Jurkat, Clone E6-1 (cell line): ENCODE data around the gene DEFB112. TPM values are rescaled to one million over a fixed set of nuclear protein-coding genes. Genes with fewer than 3 reads are reported as not detected.
A peak's percentile ranks its signal among the peaks of the same experiment; 100 is the strongest.

ENCODE experiments used
- DNase-seq: peaks from one replicate; pipeline ENCODE4 v3.0.0-alpha.2; 2011; ENCODE audit warnings: low read depth, low spot score
- H3K4me3 ChIP-seq: 2 replicates; pipeline ENCODE4 v1.5.1; 2011; ENCODE audit warnings: mild to moderate bottlenecking, low read length, control low read depth, moderate library complexity
- polyA plus RNA-seq: library from polyadenylated mRNA; unstranded; fragments of >200 nt; gene quantifications from one replicate; pipeline ENCODE4 v1.2.1, GENCODE V29; 2012; ENCODE audit warnings: missing spikeins; ENCODE audit not compliant: insufficient read length, insufficient read depth

The DEFB112 gene, protein sequence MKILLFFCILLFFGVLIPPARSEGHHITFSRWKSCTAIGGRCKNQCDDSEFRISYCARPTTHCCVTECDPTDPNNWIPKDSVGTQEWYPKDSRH
- not detected for polyA plus RNA-seq

DNA sequence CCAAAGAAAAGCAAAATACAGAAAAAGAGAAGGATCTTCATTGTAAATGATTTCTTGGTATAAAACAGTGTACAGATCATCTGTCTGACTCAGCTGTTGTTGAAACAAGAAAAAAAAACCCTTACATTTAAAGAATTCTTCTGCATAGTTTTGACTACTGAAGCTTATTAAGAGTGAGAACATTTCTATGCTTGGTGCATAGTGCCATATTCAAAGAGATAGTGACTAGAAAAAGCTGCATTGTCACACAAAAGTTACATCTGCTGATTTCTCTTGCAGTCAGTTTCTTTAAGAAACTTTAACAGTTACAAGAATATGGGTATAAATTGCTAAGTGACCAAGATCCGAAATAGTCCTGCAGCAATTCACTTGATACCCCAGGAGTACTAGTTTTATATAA is at the start of gene DEFB112:
Gene DEFB112 (minus strand): TSS at position 101 of the 400 bp plus-strand sequence. CDS start 60 bp downstream, at position 41.
- no peak within 1 kb of the TSS for H3K4me3 ChIP-seq
- no peak for DNase-seq

DNA sequence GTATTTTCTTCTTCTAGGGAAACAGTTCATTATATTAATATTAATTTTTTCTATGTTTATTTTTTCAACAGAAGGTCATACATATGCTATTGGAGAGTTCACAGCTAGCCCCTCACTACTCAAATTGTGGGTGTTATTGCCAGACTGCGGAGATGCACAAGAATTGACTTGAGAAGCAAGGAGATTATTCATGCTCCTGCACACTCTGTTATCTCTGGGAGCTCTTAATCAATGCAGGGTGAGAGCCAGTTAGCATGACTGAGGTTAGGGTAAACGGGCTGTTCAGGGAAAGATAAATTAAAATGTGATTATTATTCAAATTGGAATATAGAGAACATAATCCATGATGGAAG is 48.9 kb upstream of the DEFB112 start:
- H3K4me3 ChIP-seq, result no peak overlapping the region
- no peak for DNase-seq

DNA sequence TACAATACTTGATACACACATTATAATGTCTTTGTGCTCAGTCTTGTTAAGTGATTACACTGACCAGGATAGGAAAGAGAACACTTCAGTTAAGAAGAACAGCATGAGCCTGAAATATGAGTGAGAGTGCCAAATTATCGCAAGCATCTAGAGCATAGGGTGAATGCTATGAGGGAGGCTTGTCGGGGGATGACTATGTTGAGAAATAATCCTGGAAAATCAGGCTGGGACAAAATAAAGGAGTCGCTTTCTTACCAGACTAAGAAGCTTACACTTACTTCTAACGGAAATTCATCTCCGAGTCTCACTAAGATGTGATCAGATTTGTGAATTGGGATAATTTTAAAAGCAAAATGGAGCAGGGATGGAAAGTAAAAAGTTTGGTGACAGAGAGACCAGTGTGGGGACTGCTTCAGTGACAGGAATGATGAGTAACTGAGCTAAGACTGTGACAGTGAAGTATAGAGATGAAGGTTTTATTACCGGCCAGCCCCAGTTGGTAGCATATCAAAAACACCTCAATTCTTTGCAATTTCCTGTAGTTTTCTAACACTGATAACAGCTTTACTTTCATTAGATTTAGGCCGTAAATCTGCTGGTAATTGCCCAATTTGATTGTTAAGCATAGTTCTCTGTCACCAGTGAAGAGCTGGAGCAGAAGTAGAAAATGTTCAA is 48.4 kb upstream of the DEFB112 start:
- DNase-seq, result no peak
- H3K4me3 ChIP-seq, result no peak overlapping the region

DNA sequence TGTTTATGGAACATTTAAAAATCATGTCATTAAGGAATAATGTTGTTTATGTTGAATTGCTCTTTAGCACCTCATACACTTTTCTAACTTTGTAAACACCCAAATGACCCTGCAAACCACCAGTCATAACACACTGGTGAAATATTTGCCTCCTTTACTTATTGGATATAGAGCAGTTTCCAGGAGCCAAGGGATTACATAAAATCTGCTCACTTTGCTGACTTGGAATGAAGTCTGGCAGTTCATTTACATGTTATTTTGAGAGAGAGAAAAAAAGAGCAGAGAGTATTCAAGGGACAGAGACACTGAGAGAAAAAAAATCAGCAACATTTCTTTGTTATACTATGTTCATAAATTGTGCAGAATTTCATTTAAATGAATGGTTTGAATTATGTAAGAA is 46.6 kb upstream of the DEFB112 start:
- no peak for DNase-seq
- no peak overlapping the region for H3K4me3 ChIP-seq

DNA sequence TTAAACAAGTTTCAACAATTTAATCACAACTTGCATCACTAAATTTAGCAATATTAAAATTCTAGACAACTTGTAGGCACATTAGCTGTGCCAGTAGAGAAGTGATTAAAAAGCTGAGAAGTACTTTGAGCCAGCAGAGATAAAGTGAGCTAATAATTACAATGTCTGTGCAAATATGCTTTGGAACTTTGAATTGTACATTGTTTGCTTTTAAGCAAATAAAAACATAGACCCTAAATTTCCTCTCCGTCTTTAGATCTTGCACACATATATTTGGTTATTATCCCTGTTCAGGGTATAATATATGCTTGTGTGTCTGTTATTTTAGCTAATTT is 44.2 kb upstream of the DEFB112 start:
- H3K4me3 ChIP-seq, result no peak overlapping the region
- DNase-seq, result no peak

DNA sequence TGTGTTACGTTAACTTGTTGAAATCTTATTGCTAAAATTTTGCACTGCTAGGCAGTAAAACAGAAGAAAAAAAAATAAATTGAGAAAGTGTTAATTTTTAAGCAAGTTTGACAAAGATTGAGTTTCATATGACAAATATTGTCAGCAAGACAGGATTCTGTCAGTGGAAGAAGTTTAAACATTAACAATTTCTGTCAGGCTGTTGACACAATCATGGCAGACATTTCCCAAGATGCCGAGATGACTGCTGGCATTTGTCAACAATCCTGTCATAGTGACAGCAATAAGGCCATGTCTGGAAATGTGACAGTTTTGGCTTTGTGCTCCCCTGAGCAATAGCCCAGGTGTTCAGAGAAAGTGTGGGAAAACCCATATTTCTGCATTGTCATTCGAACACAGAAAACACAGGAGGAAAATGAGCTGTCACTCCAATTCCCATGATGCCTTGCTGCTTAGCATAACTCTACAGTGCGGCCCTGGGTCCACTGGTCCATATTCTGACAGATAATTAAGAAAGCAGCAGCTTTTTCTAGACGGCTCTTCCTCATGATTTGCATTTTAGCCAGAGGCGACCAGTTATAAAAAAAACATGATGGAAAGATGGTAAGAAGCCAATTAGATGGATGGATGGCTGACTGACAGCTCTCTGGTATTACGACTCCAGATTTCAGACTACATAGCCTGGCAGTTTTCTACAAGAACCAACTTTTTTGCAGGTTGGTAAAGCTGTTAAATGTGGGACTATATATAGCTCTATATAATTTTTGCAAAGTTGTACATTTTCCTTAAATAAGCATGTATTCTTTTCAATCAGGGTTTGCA is 43.6 kb upstream of the DEFB112 start:
- DNase-seq, result no peak

DNA sequence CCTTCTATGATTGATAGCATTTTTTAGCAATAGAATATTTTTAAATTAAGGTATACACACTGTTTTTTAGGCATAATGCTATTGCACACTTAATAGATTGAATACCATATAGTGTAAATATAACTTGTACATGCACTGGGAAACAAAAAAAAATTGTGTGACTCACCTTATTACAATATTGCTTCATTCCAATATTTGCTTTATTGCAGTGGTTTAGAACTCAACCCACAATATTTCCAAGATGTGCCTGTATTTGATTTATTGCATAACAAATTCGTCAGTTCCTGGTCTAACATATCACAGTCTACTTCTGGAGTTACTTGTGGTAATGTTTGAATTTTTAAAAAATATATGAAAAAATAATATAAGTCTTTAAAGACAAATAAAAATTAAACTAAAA is 41.9 kb upstream of the DEFB112 start:
- no peak for DNase-seq
- H3K4me3 ChIP-seq, result no peak overlapping the region

More for the DNA sequence above, 43.6 kb upstream of the DEFB112 start:
- H3K4me3 ChIP-seq, result no peak overlapping the region

DNA sequence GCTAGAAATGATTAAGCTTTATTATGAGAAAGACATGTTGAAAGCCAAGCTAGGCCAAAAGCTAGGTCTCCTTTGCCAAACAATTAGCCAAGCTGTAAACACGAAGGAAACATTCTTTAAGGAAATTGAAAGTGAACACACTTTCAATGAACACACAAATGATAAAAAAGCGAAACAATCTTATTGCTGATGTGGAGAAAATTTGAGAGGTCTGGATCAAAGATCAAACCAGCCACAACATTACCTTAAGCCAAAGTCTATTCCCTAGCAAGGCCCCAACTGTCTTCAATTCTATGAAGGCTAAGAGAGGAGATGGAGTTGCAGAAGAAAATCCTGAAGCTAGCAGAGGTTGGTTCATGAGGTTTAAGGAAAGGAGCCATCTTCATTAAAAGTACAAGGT is 40.2 kb upstream of the DEFB112 start:
- no peak overlapping the region for H3K4me3 ChIP-seq
- no peak for DNase-seq

DNA sequence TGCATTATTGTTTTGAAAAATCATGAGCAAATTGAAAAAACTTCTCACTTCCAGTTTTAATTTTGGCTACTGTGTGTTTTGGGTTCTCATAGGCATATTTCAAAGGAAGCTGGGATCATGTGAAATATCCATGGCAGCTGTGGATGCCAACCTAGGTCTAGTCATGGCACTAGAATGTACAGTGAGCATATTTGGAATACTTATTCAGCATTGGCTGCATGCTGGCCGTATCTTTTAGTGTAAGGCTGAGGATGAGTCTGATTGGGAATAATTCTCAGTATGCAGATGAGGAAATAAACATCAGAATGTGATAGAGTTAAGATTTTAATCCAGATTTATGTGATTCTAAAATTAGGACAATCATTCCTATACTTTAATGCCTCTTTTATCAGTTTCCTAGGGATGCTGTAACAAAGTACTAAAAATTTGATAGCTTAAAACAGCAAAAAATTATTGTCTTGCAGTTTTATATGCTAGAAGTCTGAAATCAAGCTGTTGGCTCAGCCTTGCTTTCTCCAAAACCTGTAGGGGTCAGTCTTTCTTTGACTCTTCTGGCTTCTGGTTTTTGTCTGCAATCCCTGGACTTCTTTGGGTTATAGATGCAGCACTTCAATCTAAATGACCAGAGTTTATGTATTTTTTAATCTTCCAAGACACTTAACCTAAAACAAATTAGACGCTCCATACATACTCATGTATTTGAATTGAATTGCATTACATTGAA is 37.7 kb upstream of the DEFB112 start:
- no peak for DNase-seq
- no peak overlapping the region for H3K4me3 ChIP-seq

DNA sequence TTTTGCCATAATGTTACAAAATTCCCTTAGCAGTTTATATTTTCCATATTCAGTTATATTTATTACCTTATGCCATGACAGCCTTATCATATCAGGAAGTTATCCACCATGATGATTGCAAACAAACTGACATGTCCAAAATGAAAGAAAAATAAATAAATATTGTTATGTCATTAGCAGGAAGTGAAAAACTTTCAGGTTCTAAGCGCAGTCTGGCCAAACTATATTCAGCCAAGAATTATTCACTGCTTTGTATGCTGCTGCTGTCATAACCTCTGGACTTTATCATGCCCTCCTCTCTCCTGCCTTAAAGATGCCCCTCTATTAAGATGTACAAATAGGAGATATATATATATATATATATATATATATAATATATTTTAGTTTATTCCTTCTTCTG is 27.7 kb upstream of the DEFB112 start:
- no peak overlapping the region for H3K4me3 ChIP-seq
- no peak for DNase-seq

DNA sequence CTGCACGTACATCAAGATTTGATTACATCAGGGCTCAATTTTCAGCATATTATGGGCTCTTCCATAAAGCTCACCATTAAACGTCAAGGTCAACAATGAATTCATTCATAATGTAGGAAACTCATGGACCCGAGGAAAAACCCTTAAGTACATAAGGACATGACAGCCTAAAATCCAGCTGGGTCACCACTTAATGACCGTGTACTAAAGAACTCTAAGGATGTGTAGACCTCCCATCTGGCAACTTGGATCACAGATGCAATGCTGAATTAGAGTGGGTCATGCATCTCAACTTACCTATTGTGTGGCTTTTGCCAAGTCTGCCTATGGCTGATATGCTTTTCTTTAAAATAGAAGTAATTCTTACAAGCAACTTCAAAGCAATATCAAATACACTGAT is 26.7 kb upstream of the DEFB112 start:
- DNase-seq, result no peak

DNA sequence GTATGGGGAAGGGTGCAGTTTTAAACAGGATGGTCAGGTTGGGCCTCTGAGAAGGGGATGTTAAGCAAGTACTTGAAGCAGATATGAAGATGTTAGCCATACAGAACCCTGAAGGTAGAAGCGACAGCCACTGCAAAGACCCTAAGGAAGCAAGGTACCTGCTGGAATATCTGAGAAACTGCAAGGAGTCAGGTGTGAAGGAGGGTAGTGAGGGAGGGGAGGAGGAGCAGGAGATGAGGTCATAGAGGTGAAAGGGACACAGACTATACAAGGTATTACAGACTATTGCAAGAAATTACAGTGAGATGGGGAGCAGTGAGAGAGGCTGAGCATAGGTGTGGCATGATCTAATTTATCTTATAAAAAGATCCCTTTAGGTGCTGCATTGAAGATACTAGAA is 22.2 kb upstream of the DEFB112 start:
- H3K4me3 ChIP-seq, result no peak overlapping the region

More for the DNA sequence above, 26.7 kb upstream of the DEFB112 start:
- H3K4me3 ChIP-seq, result no peak overlapping the region

DNA sequence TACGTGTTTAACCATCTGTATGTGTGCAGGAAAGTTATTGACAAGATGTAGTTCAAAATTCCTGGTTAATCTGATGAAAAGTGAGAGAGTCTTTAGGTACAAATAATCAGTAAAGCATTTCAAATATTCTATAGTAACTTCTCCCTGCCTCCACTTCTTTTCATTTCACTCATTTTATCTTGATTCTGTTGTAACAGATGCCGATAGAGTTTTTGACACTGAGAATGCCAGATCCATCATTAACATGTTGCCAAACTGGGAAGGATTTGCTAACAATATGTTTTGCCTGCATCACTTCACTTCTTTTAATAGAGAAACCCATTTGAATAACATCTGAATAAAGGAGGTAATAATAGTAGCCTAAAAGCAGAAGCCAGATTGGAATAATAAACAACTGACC is 20.4 kb upstream of the DEFB112 start:
- H3K4me3 ChIP-seq, result no peak overlapping the region

More for the DNA sequence above, 22.2 kb upstream of the DEFB112 start:
- no peak for DNase-seq

DNA sequence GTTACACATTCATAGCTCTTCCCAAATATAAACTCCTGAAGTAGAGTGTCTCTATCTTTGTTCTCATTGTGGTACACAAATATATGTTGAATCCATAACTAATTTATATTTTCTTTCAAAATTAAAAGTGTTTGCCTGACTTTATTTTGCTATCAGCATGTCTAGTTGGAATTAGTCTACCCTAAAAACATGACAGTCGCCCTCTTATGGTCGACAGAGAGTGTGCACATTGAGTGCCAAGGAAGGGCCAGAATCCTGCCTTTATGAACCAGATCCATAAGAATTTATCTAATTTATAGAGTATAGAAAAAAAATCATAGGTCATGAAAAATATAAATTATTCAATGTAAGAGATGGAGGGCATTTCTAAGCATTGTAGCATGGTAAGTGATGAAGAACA is 12.3 kb upstream of the DEFB112 start:
- peak; percentile 3 for DNase-seq
- no peak overlapping the region for H3K4me3 ChIP-seq

More for the DNA sequence above, 20.4 kb upstream of the DEFB112 start:
- no peak for DNase-seq

DNA sequence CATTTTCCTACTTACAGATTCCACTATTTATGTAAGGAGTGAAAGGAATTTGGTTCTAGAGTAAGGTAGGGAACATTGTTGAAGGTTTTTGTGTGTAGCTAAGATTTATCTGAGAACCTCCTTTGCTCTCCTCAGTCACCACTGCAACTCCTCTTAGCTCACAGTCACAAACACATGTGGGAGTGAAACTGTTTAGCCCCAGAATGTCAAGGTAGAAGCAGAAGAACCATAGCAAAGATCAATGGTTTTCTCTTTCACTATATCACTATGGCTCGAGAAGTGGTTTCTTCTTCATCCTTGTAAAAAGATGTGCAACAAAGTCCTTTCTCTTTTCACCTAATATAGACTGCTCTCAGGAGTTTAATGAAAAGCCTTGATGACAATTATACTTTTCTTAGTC is 6.5 kb upstream of the DEFB112 start:
- DNase-seq, result no peak
- no peak overlapping the region for H3K4me3 ChIP-seq

DNA sequence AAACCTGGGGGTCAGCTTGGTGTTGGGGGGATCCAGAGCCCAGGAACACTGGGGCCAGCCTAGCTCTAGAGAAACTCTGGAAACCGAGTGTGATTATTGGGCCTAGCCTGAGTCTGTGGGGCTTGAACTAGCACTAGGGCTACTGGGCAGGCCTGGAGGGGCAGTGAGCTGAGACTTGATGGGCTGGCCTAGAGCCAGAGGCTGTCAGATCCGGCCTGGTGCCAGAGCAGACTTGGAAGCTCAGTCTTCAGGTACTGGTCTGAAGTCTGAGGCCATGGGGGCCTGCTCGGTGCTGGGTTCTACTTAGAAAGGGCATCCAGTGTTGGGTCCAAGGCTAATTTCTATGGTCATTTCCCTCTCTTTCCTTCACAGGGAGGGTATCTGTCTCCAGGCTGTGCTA is 2.7 kb downstream of the DEFB112 start:
- no peak overlapping the region for H3K4me3 ChIP-seq
- DNase-seq, result no peak

DNA sequence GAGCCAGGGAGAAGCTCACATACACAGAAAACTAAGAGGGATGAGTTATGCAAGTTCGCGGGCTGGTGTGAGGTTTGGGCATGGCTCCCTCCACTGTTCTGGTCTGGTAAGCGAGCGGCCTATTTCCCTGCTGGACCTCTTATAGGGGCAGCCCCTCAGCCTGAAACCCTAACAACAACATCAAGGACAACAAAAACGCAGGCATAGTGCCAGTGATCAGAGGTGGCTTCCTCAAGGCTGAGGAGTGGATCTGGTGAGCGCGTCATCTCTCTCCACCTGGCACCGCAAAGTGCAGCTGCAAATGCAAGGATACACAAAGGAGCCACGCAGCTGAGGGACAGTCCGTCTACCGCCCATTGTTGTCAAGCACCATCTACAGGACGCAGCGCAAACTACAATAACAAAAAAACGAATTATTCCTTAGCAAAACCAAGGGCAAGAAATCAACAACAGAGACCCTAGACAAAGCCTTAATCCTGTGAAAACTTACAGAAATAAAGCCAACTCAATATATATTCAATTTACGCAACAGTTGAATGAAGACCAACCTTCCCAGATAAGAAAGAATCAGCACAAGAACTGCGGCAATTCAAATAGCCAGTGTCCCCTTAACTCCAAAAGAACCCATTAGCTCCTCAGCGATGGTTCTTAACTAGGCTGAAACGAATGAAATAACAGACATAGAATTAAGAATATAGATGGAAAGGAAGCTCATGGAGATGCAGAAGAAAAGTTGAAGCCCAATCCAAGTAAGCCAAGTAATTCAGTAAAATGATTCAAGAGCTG is 18.8 kb downstream of the DEFB112 start:
- peak; percentile 17 for DNase-seq
- no peak overlapping the region for H3K4me3 ChIP-seq

DNA sequence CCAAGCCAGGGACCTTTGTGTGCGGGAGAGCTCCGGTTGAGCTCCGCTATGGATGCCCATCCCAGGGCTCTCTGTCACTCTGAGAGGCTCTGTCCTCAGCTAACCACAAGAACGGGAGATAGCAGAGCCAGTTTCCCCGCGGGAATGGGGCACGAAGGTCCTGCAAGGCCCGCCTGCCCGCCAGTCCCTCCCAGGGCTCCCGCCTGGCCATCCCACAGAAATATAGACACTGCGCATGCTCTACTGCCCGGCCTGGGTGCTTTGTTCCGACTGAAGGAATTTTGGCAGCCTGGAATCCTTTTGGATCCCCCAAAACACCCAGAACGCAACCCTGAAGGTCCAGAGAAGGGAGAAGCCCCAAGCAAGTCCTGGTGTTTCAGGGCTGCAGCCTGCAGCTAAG is 19.4 kb downstream of the DEFB112 start:
- no peak overlapping the region for H3K4me3 ChIP-seq
- no peak for DNase-seq

DNA sequence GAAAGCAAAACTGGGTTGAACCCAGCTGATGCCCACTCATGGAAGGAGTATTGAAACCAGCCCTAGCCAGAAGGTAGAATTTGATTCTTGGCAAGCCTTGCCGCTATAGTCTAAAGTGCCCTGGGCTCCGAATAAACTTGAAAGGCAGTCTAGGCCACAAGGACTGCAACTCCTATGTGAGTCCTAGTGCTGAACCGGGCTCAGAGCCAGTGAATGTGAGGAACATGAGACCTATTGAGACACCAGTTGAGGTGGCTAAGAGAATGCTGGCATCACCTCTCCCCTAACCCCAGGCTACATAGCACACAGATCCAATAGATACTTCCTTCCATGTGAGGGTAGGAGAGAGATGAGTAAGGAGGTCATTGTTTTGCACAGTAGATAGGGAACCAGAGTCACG is 24.5 kb downstream of the DEFB112 start:
- DNase-seq, result no peak
- H3K4me3 ChIP-seq, result no peak overlapping the region
